HL-60 (cell line): ENCODE measurements around the gene AMH.

ENCODE experiments used
- DNase-seq, 2 experiments: peaks; one replicate each; pipeline ENCODE4 v3.0.0-alpha.2; 2010 to 2020; ENCODE audit warnings: low read depth in 1 of 2, low spot score in 1 of 2
- H3K27ac ChIP-seq: fragments of 250-450 bp; sonication (Bioruptor Pico); replicated peaks from 2 replicates; pipeline ENCODE4 v1.5.1; 2020; ENCODE audit warnings: mild to moderate bottlenecking, moderate library complexity
- H3K27me3 ChIP-seq: fragments of 250-450 bp; sonication (Bioruptor Pico); 2 replicates; pipeline ENCODE4 v1.5.1; 2021; ENCODE audit warnings: mild to moderate bottlenecking, moderate library complexity; ENCODE audit not compliant: insufficient read depth, poor library complexity, severe bottlenecking
- H3K4me3 ChIP-seq: replicated peaks from 2 replicates; pipeline ENCODE4 v1.5.1; 2011; ENCODE audit warnings: mild to moderate bottlenecking, control low read depth, low read length; ENCODE audit not compliant: insufficient read depth
- CTCF ChIP-seq: IDR thresholded peaks from one replicate; pipeline ENCODE4 v1.5.1; 2011; ENCODE audit warnings: low read length, control low read depth, inconsistent platforms; ENCODE audit not compliant: insufficient read depth
- GABPA ChIP-seq: IDR thresholded peaks from 2 replicates; pipeline ENCODE4 v1.6.1; 2012; ENCODE audit warnings: low read depth
- POLR2AphosphoS5 ChIP-seq: IDR thresholded peaks from 2 replicates; pipeline ENCODE4 v1.6.1; 2012; ENCODE audit warnings: low read depth
- REST ChIP-seq: IDR thresholded peaks from 2 replicates; pipeline ENCODE4 v1.6.1; 2012; ENCODE audit warnings: low read depth; ENCODE audit not compliant: insufficient replicate concordance
- SPI1 ChIP-seq: IDR thresholded peaks from 2 replicates; pipeline ENCODE4 v1.6.1; 2012; ENCODE audit warnings: low read depth, mild to moderate bottlenecking, borderline replicate concordance

AMH gene

DNA sequence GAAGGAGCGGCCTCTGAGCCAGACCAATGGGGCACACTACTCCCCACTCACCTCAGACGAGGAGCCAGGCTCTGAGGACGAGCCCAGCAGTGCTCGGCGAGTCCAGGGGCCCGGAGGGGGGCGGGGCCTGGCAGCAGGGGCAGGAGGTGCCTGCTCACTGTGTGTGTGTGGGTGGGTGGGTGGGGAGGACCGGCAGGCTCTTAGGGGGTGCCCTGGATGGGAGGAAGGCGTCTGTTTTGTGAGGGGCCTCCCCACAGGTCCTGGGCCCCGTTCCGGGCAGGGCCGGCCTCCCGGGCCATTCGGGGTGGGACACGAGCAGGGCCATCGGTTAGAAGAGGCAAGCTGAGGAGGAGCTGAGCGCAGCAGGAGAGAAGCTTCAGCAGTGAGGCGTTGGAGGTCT, 25.7 kb upstream of the AMH start:
- Histone ChIP-seq H3K4me3 (no peak overlapping the region), H3K27ac (no peak overlapping the region), H3K27me3 (no peaks in the 10 kb centered on the region)
- TF ChIP-seq CTCF = no peak
- no peak for TF ChIP-seq REST
- no peak for TF ChIP-seq POLR2AphosphoS5
- no peak for TF ChIP-seq SPI1
- DNase-seq = no peak

DNA sequence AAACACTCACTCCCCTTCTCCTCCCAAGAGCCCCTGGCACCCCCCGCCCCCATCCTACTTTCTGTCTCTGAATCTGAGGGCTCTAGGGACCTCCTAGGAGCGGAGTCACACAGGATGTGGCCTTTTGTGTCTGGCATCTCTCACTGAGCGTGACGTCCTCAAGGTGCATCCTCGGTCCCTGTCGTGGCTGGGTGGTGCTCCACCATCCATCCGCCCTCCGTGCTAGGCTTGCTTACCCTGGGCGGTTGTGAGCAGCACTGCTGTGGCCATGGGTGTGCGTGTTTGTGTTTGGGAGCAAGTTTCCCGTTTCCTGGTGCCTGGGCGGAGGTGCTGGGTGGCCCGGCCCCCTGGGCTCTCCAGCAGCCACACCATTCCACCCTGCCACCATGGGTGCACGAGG, 25.2 kb upstream of the AMH start:
- DNase-seq = no peak
- Histone ChIP-seq H3K4me3 (no peak overlapping the region), H3K27me3 (no peaks in the 10 kb centered on the region), H3K27ac (no peak overlapping the region)
- no peak for TF ChIP-seq GABPA
- no peak for TF ChIP-seq REST
- no peak for TF ChIP-seq CTCF
- TF ChIP-seq POLR2AphosphoS5 = no peak
- TF ChIP-seq SPI1 = no peak

DNA sequence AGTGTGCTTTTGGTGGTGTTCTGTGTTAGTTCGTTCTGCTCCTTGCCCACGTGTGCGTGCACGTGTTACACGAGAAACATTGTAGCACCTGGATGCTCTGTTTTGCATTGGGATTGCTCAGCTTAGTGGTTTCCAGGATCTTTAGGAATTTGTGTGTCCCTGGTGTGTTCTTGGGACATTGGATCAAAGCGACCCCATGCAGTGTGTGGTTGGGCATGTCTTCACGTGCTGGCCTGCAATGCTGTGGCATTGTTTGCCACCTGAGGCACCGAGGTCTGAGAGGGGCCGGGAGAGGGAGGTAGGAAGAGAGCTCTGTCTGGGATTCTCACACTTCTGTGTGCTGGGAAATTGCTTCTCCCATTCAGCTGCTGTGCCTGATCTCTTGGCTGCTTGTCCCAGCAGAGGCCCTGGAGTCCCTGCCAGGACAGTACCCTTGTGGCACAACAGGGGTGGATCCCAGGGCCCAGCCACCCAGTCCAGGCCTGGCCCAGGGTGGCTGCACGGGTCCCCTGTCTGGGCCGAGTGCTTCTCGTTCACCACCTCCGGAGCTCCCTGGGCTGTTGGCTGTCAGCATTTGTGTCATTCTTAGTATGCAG, 24.3 kb upstream of the AMH start:
- TF ChIP-seq REST (no peak), POLR2AphosphoS5 (no peak), SPI1 (no peak), GABPA (no peak), CTCF (no peak)
- Histone ChIP-seq H3K4me3 (no peak overlapping the region), H3K27ac (no peak overlapping the region), H3K27me3 (no peaks in the 10 kb centered on the region)
- DNase-seq = no peak
